Endothelial cell of umbilical vein (primary cell): ENCODE data around the gene MYRIP. TPM values are rescaled to one million over a fixed set of nuclear protein-coding genes. Genes with fewer than 3 reads are reported as not detected.

ENCODE experiments used
- BruUV-seq: library from RNA; stranded (reverse); fragments of 400-500 nt; replicated peaks from 2 replicates; lab custom pipeline; 2021; lab: Mats Ljungman, UMichigan
- CTCF ChIA-PET: fragments of 300-600, 350-600 bp; sonication (Branson Sonifier 250); formaldehyde crosslinking; loops from one replicate; lab custom pipeline; 2021; ENCODE audit warnings: antibody characterized with exemption, inconsistent platforms; lab: Charles Lee
- POLR2A ChIA-PET: fragments of 300-600, 350-600 bp; sonication (Branson Sonifier 250); formaldehyde crosslinking; loops from one replicate; lab custom pipeline; 2021; ENCODE audit warnings: antibody characterized with exemption, inconsistent platforms; lab: Charles Lee
- DNase-seq: peaks from one replicate; pipeline ENCODE4 v3.0.0-alpha.2; 2011; ENCODE audit warnings: low read depth, low spot score
- FAIRE-seq: peaks from 2 replicates; lab custom pipeline; 2011; peaks lifted over from hg19 to GRCh38; lab: Jason Lieb, UNC
- H2AFZ ChIP-seq: 2 replicates; pipeline ENCODE4 v1.6.0; 2012; ENCODE audit warnings: low read depth, low read length, control low read depth, inconsistent platforms
- H3K27ac ChIP-seq: 2 replicates; pipeline ENCODE4 v1.5.1; 2011; ENCODE audit warnings: low read depth, mild to moderate bottlenecking, control low read depth, low read length, moderate library complexity; ENCODE audit not compliant: insufficient read depth
- H3K27me3 ChIP-seq, 2 experiments: 2 replicates each; pipeline versions ENCODE4 v1.6.0 to v1.6.1; 2011; ENCODE audit warnings: low read length in 2 of 2, mixed read lengths in 1 of 2; ENCODE audit not compliant: control insufficient read depth in 2 of 2, insufficient read depth in 2 of 2
- H3K36me3 ChIP-seq, 2 experiments: 2 replicates in 1 of 2; 3 replicates in 1 of 2; pipeline ENCODE4 v1.5.1; 2011; ENCODE audit warnings: low read length in 2 of 2, mild to moderate bottlenecking in 1 of 2, moderate library complexity in 1 of 2; ENCODE audit not compliant: control insufficient read depth in 2 of 2, insufficient read depth in 2 of 2; ENCODE audit errors: extremely low read depth in 1 of 2
- H3K4me1 ChIP-seq: 3 replicates; pipeline ENCODE4 v1.5.1; 2011; ENCODE audit warnings: mild to moderate bottlenecking, low read length; ENCODE audit not compliant: control insufficient read depth, insufficient read depth; ENCODE audit errors: extremely low read depth
- H3K4me2 ChIP-seq: 2 replicates; pipeline ENCODE4 v1.6.1; 2011; ENCODE audit warnings: low read length, control low read depth, mixed read lengths; ENCODE audit not compliant: insufficient read depth
- H3K4me3 ChIP-seq, 3 experiments: fragments of 200-600 bp in 1 of 3; sonication (generic), shearing (Covaris generic) in 1 of 3; replicated peaks in 1 of 3; 2 replicates each; pipeline ENCODE4 v1.5.1; 2011 to 2016; ENCODE audit warnings: control low read depth in 3 of 3, low read length in 3 of 3, mild to moderate bottlenecking in 2 of 3, inconsistent platforms in 1 of 3, low read depth in 1 of 3, moderate library complexity in 1 of 3; ENCODE audit not compliant: insufficient read depth in 1 of 3
- H3K79me2 ChIP-seq: 2 replicates; pipeline ENCODE4 v1.6.0; 2012; ENCODE audit warnings: low read length, inconsistent platforms; ENCODE audit not compliant: control insufficient read depth, insufficient read depth
- H3K9ac ChIP-seq: replicated peaks from 2 replicates; pipeline ENCODE3; 2011; ENCODE audit warnings: low read length, control low read depth; ENCODE audit not compliant: insufficient read depth; ENCODE audit errors: extremely low read depth
- H3K9me1 ChIP-seq: replicated peaks from 3 replicates; pipeline ENCODE4 v1.6.0; 2011; ENCODE audit warnings: mild to moderate bottlenecking, low read length; ENCODE audit not compliant: control insufficient read depth, insufficient read depth; ENCODE audit errors: extremely low read depth
- H3K9me3 ChIP-seq: replicated peaks from 2 replicates; pipeline ENCODE4 v1.5.1; 2012; ENCODE audit warnings: low read length, inconsistent platforms; ENCODE audit not compliant: control insufficient read depth, insufficient read depth
- H4K20me1 ChIP-seq: replicated peaks from 2 replicates; pipeline ENCODE3; 2011; ENCODE audit warnings: mild to moderate bottlenecking, low read length; ENCODE audit not compliant: control insufficient read depth, insufficient read depth; ENCODE audit errors: extremely low read depth
- CTCF ChIP-seq, 2 donors: IDR thresholded peaks; 1 replicate in 1 of 2; 2 replicates in 1 of 2; pipeline ENCODE4 v1.5.1; 2011; ENCODE audit warnings: low read length in 2 of 2, mild to moderate bottlenecking in 2 of 2, moderate library complexity in 2 of 2, control low read depth in 1 of 2, inconsistent platforms in 1 of 2, low read depth in 1 of 2; ENCODE audit not compliant: insufficient read depth in 1 of 2; ENCODE audit errors: extremely low read depth in 1 of 2
- EZH2 ChIP-seq: IDR thresholded peaks from 2 replicates; pipeline ENCODE4 v1.6.1; 2012; ENCODE audit warnings: borderline replicate concordance, low read depth, mild to moderate bottlenecking, moderate library complexity, low read length, inconsistent platforms; ENCODE audit not compliant: severe bottlenecking
- FOS ChIP-seq: IDR thresholded peaks from 2 replicates; pipeline ENCODE4 v1.6.1; 2011; ENCODE audit warnings: mild to moderate bottlenecking, low read length, moderate library complexity, borderline replicate concordance; ENCODE audit not compliant: insufficient read depth
- GATA2 ChIP-seq: IDR thresholded peaks from 2 replicates; pipeline ENCODE4 v1.7.0; 2011; ENCODE audit warnings: low read depth, mild to moderate bottlenecking, moderate library complexity, mixed read lengths, low read length; ENCODE audit not compliant: insufficient read length, insufficient read depth
- JUN ChIP-seq: IDR thresholded peaks from 2 replicates; pipeline ENCODE4 v1.6.1; 2011; ENCODE audit warnings: borderline replicate concordance, low read depth; ENCODE audit not compliant: insufficient read length, insufficient read depth
- MAX ChIP-seq: IDR thresholded peaks from 2 replicates; pipeline ENCODE4 v1.6.1; 2011; ENCODE audit not compliant: insufficient read depth, insufficient read length
- MYC ChIP-seq: IDR thresholded peaks from one replicate; pipeline ENCODE4 v1.6.1; 2011; ENCODE audit warnings: mild to moderate bottlenecking, low read depth, low read length
- POLR2A ChIP-seq: IDR thresholded peaks from 2 replicates; pipeline ENCODE4 v1.6.1; 2012; ENCODE audit warnings: low read depth, mild to moderate bottlenecking, control low read depth, low read length
- POLR2AphosphoS5 ChIP-seq: IDR thresholded peaks from 2 replicates; pipeline ENCODE4 v1.6.1; 2012; ENCODE audit warnings: low read depth, mild to moderate bottlenecking, control low read depth, low read length, moderate library complexity; ENCODE audit not compliant: insufficient read depth
- dilution Hi-C: fragments of 300-500 bp; cut with MboI; formaldehyde crosslinking; loops from one replicate; pipeline ENCODE4 v1.15.0; 2019; ENCODE audit warnings: low sequenced_read_pairs; ENCODE audit not compliant: extremely low pct_ligation_motif_present
- intact Hi-C: fragments of 100-400 bp; cut with micrococcal nuclease; formaldehyde crosslinking; loops from one replicate; pipeline ENCODE4 v1.10.0; 2022
- polyA plus RNA-seq, 4 experiments: library from polyadenylated mRNA; depleted of rRNA in 3 of 4; stranded (reverse) in 3 of 4; unstranded in 1 of 4; fragments of >200 nt; gene quantifications; 2 replicates each; pipeline versions ENCODE4 v1.2.1 to v1.2.3, GENCODE V29; 2011 to 2012; ENCODE audit warnings: missing spikeins in 1 of 4
- total RNA-seq: library from RNA; stranded (reverse); gene quantifications from 2 replicates; pipeline ENCODE4 v1.2.3, GENCODE V29; 2021

MYRIP gene
- total and polyA plus RNA-seq, 2 donors (not counting 3 experiments of a cell fraction or from before 2014, with no cell fraction given): 6.7 to 11.9 TPM

- ChIA-PET CTCF (interaction anchor here (0.7 to 3.2 kb wide), 8 partner anchors 9 to 155 kb away, joined by 3 to 11 read pairs (median 4); no protein-coding TSS in a partner anchor), POLR2A (no interaction called here)
- FAIRE-seq (no peak), DNase-seq (peak; percentile 22)
- no peaks in the 10 kb centered on the region for H3K27me3 ChIP-seq
- peak overlapping the region; percentile 29 for H3K27ac ChIP-seq
- dilution Hi-C loops: no loop called here
- no peaks in the 10 kb centered on the region for H3K9me1 ChIP-seq
- H3K79me2 ChIP-seq: no peaks in the 10 kb centered on the region
- no peaks in the 10 kb centered on the region for H3K9me3 ChIP-seq
- no peaks in the 10 kb centered on the region for H3K36me3 ChIP-seq
- peak overlapping the region; percentile 42 for H3K4me2 ChIP-seq
- no peak overlapping the region for H3K9ac ChIP-seq
- H4K20me1 ChIP-seq: no peaks in the 10 kb centered on the region
- H3K4me1 ChIP-seq: peaks cover 7% of the 10 kb centered on the region
- no peak overlapping the region for H3K4me3 ChIP-seq
- BruUV-seq: no TSS peak
- intact Hi-C loops: no loop called here
- H2AFZ ChIP-seq: peak overlapping the region; percentile 11
- TF ChIP-seq GATA2 (no peak), POLR2AphosphoS5 (no peak), JUN (no peak), CTCF (IDR thresholded peaks at IDR 0.05; ENCODE audit: extremely low read depth in 1 of 2, insufficient read depth in 1 of 2, low read depth in 1 of 2, low read length in 2 of 2) (no peak), MYC (no peak), POLR2A (no peak), FOS (no peak), EZH2 (no peak), MAX (no peak)
Measured at GRCh38 chr3:39879581-39879980, 70.2 kb downstream of the MYRIP start.
